ENCODE data around the gene UBASH3A. TPM values are rescaled to one million over a fixed set of nuclear protein-coding genes. Genes with fewer than 3 reads are reported as not detected.

UBASH3A gene
- total RNA-seq, 5 donors from 2014 or later (not counting 1 experiment from before 2014, with no cell fraction given), result 59.1 to 98.8 (median 80.5) TPM

GRCh38 chr21:42461185-42461520 lies 57.5 kb downstream of the UBASH3A start:
- Histone ChIP-seq H3K4me1 (ENCODE audit: control insufficient read depth in 1 of 2, extremely low read depth in 1 of 2, insufficient read depth in 2 of 2, low read length in 2 of 2) (peaks cover 39 to 62% of the 10 kb centered on the region in 2 experiments), H3K4me3 (ENCODE audit: control insufficient read depth in 1 of 2, extremely low read depth in 1 of 2, low read length in 1 of 2) (peak overlapping the region in 1 of 2 donors; percentile 17), H3K27me3 (replicated peaks in 1 of 2; ENCODE audit: control insufficient read depth in 2 of 2, extremely low read depth in 1 of 2, insufficient read depth in 2 of 2, low read length in 1 of 2) (no peaks in the 10 kb centered on the region), H3K27ac (ENCODE audit: low read length) (peak overlapping the region; percentile 47), H3K36me3 (ENCODE audit: control insufficient read depth in 2 of 2, extremely low read depth in 1 of 2, insufficient read depth in 1 of 2, low read length in 1 of 2) (no peaks in the 10 kb centered on the region), H3K9me3 (no peaks in the 10 kb centered on the region)
- no peaks in the 10 kb centered on the region for H3K27me3 Mint-ChIP-seq
- ATAC-seq (replicated peaks in 1 of 4), result no peak
- H3K4me1 Mint-ChIP-seq, result peaks cover 69 to 75% (median 70%) of the 10 kb centered on the region in 3 donors
- no peaks in the 10 kb centered on the region for H3K36me3 Mint-ChIP-seq
- ChIA-PET POLR2A (no interaction called here), CTCF (no interaction called here)
- H3K4me3 Mint-ChIP-seq, result peak overlapping the region in 2 of 3 donors; percentile 10 to 67
- DNase-seq, result no peak
- whole genome bisulfite sequencing (ENCODE audit: insufficient coverage), result 20% methylated on average over 1 of the region's 5 CpGs
- no peaks in the 10 kb centered on the region for H3K9me3 Mint-ChIP-seq
- peak overlapping the region; percentile 79 for H3K27ac Mint-ChIP-seq

GRCh38 chr21:42461881-42462877 lies 58.5 kb downstream of the UBASH3A start:
- peaks cover 37 to 55% of the 10 kb centered on the region in 2 experiments for H3K4me1 ChIP-seq (ENCODE audit: control insufficient read depth in 1 of 2, extremely low read depth in 1 of 2, insufficient read depth in 2 of 2, low read length in 2 of 2)
- Mint-ChIP-seq H3K4me3 (peak overlapping the region in 1 of 3 donors; percentile 67), H3K36me3 (no peaks in the 10 kb centered on the region), H3K27me3 (peaks cover 0 to 2% of the 10 kb centered on the region in 2 donors), H3K4me1 (peaks cover 59 to 67% (median 60%) of the 10 kb centered on the region in 3 donors), H3K27ac (peak overlapping the region; percentile 79), H3K9me3 (no peaks in the 10 kb centered on the region)
- DNase-seq, result peak in 1 of 35 experiments; percentile 18
- H3K27ac ChIP-seq (ENCODE audit: low read length), result no peak overlapping the region
- H3K4me3 ChIP-seq (ENCODE audit: control insufficient read depth in 1 of 2, extremely low read depth in 1 of 2, low read length in 1 of 2), result no peak overlapping the region
- CTCF ChIA-PET, result no interaction called here
- H3K27me3 ChIP-seq (replicated peaks in 1 of 2; ENCODE audit: control insufficient read depth in 2 of 2, extremely low read depth in 1 of 2, insufficient read depth in 2 of 2, low read length in 1 of 2), result peaks cover 0 to 4% of the 10 kb centered on the region in 2 experiments
- H3K9me3 ChIP-seq, result no peaks in the 10 kb centered on the region
- no peak for ATAC-seq (replicated peaks in 1 of 4)
- WGBS (ENCODE audit: insufficient coverage), result 76% methylated on average over 5 of the region's 10 CpGs
- POLR2A ChIA-PET, result no interaction called here
- no peaks in the 10 kb centered on the region for H3K36me3 ChIP-seq (ENCODE audit: control insufficient read depth in 2 of 2, extremely low read depth in 1 of 2, insufficient read depth in 1 of 2, low read length in 1 of 2)

- peaks cover 63 to 69% (median 65%) of the 10 kb centered on the region in 3 donors for H3K4me1 Mint-ChIP-seq
- no peaks in the 10 kb centered on the region for H3K9me3 Mint-ChIP-seq
- ATAC-seq (replicated peaks in 1 of 4), result peak; percentile 48 to 78 (median 70)
- no peaks in the 10 kb centered on the region for H3K36me3 Mint-ChIP-seq
- peak overlapping the region; percentile 36 to 59 (median 49) for H3K4me3 Mint-ChIP-seq
- H3K4me1 ChIP-seq (ENCODE audit: control insufficient read depth in 1 of 2, extremely low read depth in 1 of 2, insufficient read depth in 2 of 2, low read length in 2 of 2), result peaks cover 37 to 57% of the 10 kb centered on the region in 2 experiments
- CTCF ChIA-PET, result no interaction called here
- no peaks in the 10 kb centered on the region for H3K36me3 ChIP-seq (ENCODE audit: control insufficient read depth in 2 of 2, extremely low read depth in 1 of 2, insufficient read depth in 1 of 2, low read length in 1 of 2)
- H3K27ac Mint-ChIP-seq, result peak overlapping the region; percentile 63 to 88
- peak overlapping the region; percentile 66 for H3K27ac ChIP-seq (ENCODE audit: low read length)
- peaks cover 0 to 2% of the 10 kb centered on the region in 2 donors for H3K27me3 Mint-ChIP-seq
- POLR2A ChIA-PET, result no interaction called here
- H3K9me3 ChIP-seq, result no peaks in the 10 kb centered on the region
- no peak overlapping the region for H3K4me3 ChIP-seq (ENCODE audit: control insufficient read depth in 1 of 2, extremely low read depth in 1 of 2, low read length in 1 of 2)
- WGBS (ENCODE audit: insufficient coverage), result 32% methylated on average over 16 of the region's 17 CpGs
- H3K27me3 ChIP-seq (replicated peaks in 1 of 2; ENCODE audit: control insufficient read depth in 2 of 2, extremely low read depth in 1 of 2, insufficient read depth in 2 of 2, low read length in 1 of 2), result peaks cover 0 to 4% of the 10 kb centered on the region in 2 experiments
- DNase-seq, result peak; percentile 48 to 86 (median 75)
Observed at GRCh38 chr21:42463861-42464515, 60.3 kb downstream of the UBASH3A start.

GRCh38 chr21:42465008-42465802 lies 61.5 kb downstream of the UBASH3A start:
- H3K4me1 ChIP-seq (ENCODE audit: control insufficient read depth in 1 of 2, extremely low read depth in 1 of 2, insufficient read depth in 2 of 2, low read length in 2 of 2), result peaks cover 37 to 51% of the 10 kb centered on the region in 2 experiments
- ATAC-seq (replicated peaks in 1 of 4) (no peak), DNase-seq (peak in 1 of 35 experiments; percentile 52)
- ChIA-PET CTCF (no interaction called here), POLR2A (no interaction called here)
- Mint-ChIP-seq H3K27ac (peak overlapping the region; percentile 22 to 33), H3K36me3 (no peaks in the 10 kb centered on the region), H3K4me3 (peak overlapping the region in 1 of 3 donors; percentile 59), H3K9me3 (no peaks in the 10 kb centered on the region), H3K27me3 (peaks cover 0 to 2% of the 10 kb centered on the region in 2 donors), H3K4me1 (peaks cover 60 to 63% (median 61%) of the 10 kb centered on the region in 3 donors)
- no peak overlapping the region for H3K4me3 ChIP-seq (ENCODE audit: control insufficient read depth in 1 of 2, extremely low read depth in 1 of 2, low read length in 1 of 2)
- no peaks in the 10 kb centered on the region for H3K36me3 ChIP-seq (ENCODE audit: control insufficient read depth in 2 of 2, extremely low read depth in 1 of 2, insufficient read depth in 1 of 2, low read length in 1 of 2)
- H3K27me3 ChIP-seq (replicated peaks in 1 of 2; ENCODE audit: control insufficient read depth in 2 of 2, extremely low read depth in 1 of 2, insufficient read depth in 2 of 2, low read length in 1 of 2), result peaks cover 0 to 4% of the 10 kb centered on the region in 2 experiments
- 45% methylated on average over 5 of the region's 8 CpGs for WGBS (ENCODE audit: insufficient coverage)
- no peak overlapping the region for H3K27ac ChIP-seq (ENCODE audit: low read length)
- no peaks in the 10 kb centered on the region for H3K9me3 ChIP-seq

- peaks cover 54 to 58% (median 56%) of the 10 kb centered on the region in 3 donors for H3K4me1 Mint-ChIP-seq
- ChIA-PET POLR2A (no interaction called here), CTCF (no interaction called here)
Observed at GRCh38 chr21:42465803-42466127, 62.1 kb downstream of the UBASH3A start.

GRCh38 chr21:42466700-42467099 lies 63.0 kb downstream of the UBASH3A start:
- ChIA-PET POLR2A (no interaction called here), CTCF (interaction anchor here in 1 of 2 donors (1.1 kb wide), 1 partner anchor 59 kb away, joined by 3 read pairs; no protein-coding TSS in a partner anchor)
- 82% methylated on average over 7 of the region's 10 CpGs for WGBS (ENCODE audit: insufficient coverage)
- no peak overlapping the region for H3K27ac ChIP-seq (ENCODE audit: low read length)
- no peak overlapping the region for H3K4me3 ChIP-seq (ENCODE audit: control insufficient read depth in 1 of 2, extremely low read depth in 1 of 2, low read length in 1 of 2)
- DNase-seq, result no peak
- H3K36me3 ChIP-seq (ENCODE audit: control insufficient read depth in 2 of 2, extremely low read depth in 1 of 2, insufficient read depth in 1 of 2, low read length in 1 of 2), result no peaks in the 10 kb centered on the region
- Mint-ChIP-seq H3K27ac (no peak overlapping the region), H3K4me1 (peaks cover 45 to 48% (median 47%) of the 10 kb centered on the region in 3 donors), H3K36me3 (no peaks in the 10 kb centered on the region), H3K27me3 (peaks cover 0 to 2% of the 10 kb centered on the region in 2 donors), H3K9me3 (no peaks in the 10 kb centered on the region), H3K4me3 (no peak overlapping the region)
- peaks cover 0 to 7% of the 10 kb centered on the region in 2 experiments for H3K27me3 ChIP-seq (replicated peaks in 1 of 2; ENCODE audit: control insufficient read depth in 2 of 2, extremely low read depth in 1 of 2, insufficient read depth in 2 of 2, low read length in 1 of 2)
- ATAC-seq (replicated peaks in 1 of 4), result no peak
- no peaks in the 10 kb centered on the region for H3K9me3 ChIP-seq
- peaks cover 25 to 36% of the 10 kb centered on the region in 2 experiments for H3K4me1 ChIP-seq (ENCODE audit: control insufficient read depth in 1 of 2, extremely low read depth in 1 of 2, insufficient read depth in 2 of 2, low read length in 2 of 2)

More at GRCh38 chr21:42465803-42466127, 62.1 kb downstream of the UBASH3A start:
- DNase-seq (peak in 1 of 35 experiments; percentile 17), ATAC-seq (replicated peaks in 1 of 4) (no peak)
- Histone ChIP-seq H3K27me3 (replicated peaks in 1 of 2; ENCODE audit: control insufficient read depth in 2 of 2, extremely low read depth in 1 of 2, insufficient read depth in 2 of 2, low read length in 1 of 2) (peaks cover 0 to 4% of the 10 kb centered on the region in 2 experiments), H3K9me3 (no peaks in the 10 kb centered on the region), H3K4me3 (ENCODE audit: control insufficient read depth in 1 of 2, extremely low read depth in 1 of 2, low read length in 1 of 2) (no peak overlapping the region), H3K27ac (ENCODE audit: low read length) (no peak overlapping the region), H3K4me1 (ENCODE audit: control insufficient read depth in 1 of 2, extremely low read depth in 1 of 2, insufficient read depth in 2 of 2, low read length in 2 of 2) (peaks cover 33 to 45% of the 10 kb centered on the region in 2 experiments), H3K36me3 (ENCODE audit: control insufficient read depth in 2 of 2, extremely low read depth in 1 of 2, insufficient read depth in 1 of 2, low read length in 1 of 2) (no peaks in the 10 kb centered on the region)
- H3K27me3 Mint-ChIP-seq, result peaks cover 0 to 2% of the 10 kb centered on the region in 2 donors
- H3K36me3 Mint-ChIP-seq, result no peaks in the 10 kb centered on the region
- no peaks in the 10 kb centered on the region for H3K9me3 Mint-ChIP-seq
- no peak overlapping the region for H3K27ac Mint-ChIP-seq
- H3K4me3 Mint-ChIP-seq, result no peak overlapping the region
- WGBS (ENCODE audit: insufficient coverage), result 60% methylated on average over 1 of the region's 3 CpGs

Data from T-cell (primary cell).